HG02588 (cell line): Measurements from ENCODE around the gene CEACAM16.

Source experiments
- ATAC-seq: cut with Tn5 transposase; IDR thresholded peaks from one replicate; pipeline ENCODE4 v1.9.1; 2021; ENCODE audit warnings: mild to moderate bottlenecking, moderate library complexity; ENCODE audit not compliant: unreplicated experiment

The CEACAM16 gene

GRCh38 chr19:44757735-44758505 lies 59.0 kb downstream of the CEACAM16 start:
- ATAC-seq, result no peak

- ATAC-seq, result no peak
Measured at GRCh38 chr19:44758596-44758995, 59.6 kb downstream of the CEACAM16 start.

- ATAC-seq, result no peak
Measured at GRCh38 chr19:44759083-44759804, 60.3 kb downstream of the CEACAM16 start.
